ENCODE data around the gene RXRA.

DNA sequence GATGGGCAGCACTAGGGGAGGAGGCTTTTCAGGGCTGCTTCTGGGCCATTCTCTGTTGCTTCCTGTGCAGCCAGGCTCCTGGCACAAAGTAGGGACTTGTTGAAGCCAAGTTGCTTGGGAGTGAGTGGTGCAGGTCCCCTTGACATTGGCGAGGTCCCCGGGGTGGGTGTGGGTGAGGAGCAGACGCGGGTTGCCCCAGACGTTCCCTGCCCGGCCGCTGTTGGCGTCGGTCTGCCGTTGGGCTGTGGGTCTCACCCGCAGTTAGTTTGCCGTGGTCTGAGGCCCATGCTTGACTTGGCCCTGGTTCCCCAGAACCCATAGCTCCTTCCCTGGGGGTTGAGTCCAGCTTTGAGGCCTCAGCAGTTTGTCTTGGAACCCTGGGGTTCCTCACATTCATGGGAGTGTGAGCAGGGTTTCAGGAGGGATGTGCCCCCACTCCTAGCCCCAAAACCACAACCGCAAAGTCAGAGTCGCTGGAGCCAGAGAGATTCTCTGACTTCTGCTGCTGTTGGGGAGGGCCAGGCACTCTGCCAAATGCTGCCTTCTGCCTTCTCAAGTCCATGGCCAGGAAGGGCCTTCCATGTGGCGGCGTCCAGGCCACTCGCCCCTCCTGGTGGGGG, 77.5 kb downstream of the RXRA start:
- no peak for TF ChIP-seq POLR2AphosphoS5 (IDR thresholded peaks at IDR 0.05; ENCODE audit: low read depth, low read length)
- TF ChIP-seq, protein P1, sequence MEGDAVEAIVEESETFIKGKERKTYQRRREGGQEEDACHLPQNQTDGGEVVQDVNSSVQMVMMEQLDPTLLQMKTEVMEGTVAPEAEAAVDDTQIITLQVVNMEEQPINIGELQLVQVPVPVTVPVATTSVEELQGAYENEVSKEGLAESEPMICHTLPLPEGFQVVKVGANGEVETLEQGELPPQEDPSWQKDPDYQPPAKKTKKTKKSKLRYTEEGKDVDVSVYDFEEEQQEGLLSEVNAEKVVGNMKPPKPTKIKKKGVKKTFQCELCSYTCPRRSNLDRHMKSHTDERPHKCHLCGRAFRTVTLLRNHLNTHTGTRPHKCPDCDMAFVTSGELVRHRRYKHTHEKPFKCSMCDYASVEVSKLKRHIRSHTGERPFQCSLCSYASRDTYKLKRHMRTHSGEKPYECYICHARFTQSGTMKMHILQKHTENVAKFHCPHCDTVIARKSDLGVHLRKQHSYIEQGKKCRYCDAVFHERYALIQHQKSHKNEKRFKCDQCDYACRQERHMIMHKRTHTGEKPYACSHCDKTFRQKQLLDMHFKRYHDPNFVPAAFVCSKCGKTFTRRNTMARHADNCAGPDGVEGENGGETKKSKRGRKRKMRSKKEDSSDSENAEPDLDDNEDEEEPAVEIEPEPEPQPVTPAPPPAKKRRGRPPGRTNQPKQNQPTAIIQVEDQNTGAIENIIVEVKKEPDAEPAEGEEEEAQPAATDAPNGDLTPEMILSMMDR (IDR thresholded peaks at IDR 0.05) = no peak
- TF ChIP-seq, protein P2, sequence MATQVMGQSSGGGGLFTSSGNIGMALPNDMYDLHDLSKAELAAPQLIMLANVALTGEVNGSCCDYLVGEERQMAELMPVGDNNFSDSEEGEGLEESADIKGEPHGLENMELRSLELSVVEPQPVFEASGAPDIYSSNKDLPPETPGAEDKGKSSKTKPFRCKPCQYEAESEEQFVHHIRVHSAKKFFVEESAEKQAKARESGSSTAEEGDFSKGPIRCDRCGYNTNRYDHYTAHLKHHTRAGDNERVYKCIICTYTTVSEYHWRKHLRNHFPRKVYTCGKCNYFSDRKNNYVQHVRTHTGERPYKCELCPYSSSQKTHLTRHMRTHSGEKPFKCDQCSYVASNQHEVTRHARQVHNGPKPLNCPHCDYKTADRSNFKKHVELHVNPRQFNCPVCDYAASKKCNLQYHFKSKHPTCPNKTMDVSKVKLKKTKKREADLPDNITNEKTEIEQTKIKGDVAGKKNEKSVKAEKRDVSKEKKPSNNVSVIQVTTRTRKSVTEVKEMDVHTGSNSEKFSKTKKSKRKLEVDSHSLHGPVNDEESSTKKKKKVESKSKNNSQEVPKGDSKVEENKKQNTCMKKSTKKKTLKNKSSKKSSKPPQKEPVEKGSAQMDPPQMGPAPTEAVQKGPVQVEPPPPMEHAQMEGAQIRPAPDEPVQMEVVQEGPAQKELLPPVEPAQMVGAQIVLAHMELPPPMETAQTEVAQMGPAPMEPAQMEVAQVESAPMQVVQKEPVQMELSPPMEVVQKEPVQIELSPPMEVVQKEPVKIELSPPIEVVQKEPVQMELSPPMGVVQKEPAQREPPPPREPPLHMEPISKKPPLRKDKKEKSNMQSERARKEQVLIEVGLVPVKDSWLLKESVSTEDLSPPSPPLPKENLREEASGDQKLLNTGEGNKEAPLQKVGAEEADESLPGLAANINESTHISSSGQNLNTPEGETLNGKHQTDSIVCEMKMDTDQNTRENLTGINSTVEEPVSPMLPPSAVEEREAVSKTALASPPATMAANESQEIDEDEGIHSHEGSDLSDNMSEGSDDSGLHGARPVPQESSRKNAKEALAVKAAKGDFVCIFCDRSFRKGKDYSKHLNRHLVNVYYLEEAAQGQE (IDR thresholded peaks at IDR 0.05; ENCODE audit: insufficient read depth in 1 of 2, low read depth in 2 of 2, low read length in 1 of 2) = no peak

All from Panc1 (cell line).